Measurements from ENCODE around the gene SMIM44.

DNA sequence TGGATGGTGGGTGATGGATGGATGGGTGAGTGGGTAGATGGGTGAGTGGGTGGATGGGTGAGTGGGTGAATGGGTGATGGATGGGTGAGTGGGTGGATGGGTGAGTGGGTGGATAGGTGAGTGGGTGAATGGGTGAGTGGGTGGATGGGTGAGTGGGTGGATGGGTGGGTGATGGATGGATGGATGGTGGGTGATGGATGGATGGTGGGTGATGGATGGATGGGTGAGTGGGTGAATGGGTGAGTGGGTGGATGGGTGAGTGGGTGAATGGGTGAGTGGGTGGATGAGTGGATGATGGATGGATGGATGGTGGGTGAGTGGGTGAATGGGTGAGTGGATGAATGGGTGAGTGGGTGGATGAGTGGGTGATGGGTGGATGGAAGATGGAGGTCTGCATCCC lies 5.7 kb downstream of the SMIM44 start:
- TF ChIP-seq POLR2A (IDR thresholded peaks at IDR 0.05): no peak
- TF ChIP-seq, protein P1, sequence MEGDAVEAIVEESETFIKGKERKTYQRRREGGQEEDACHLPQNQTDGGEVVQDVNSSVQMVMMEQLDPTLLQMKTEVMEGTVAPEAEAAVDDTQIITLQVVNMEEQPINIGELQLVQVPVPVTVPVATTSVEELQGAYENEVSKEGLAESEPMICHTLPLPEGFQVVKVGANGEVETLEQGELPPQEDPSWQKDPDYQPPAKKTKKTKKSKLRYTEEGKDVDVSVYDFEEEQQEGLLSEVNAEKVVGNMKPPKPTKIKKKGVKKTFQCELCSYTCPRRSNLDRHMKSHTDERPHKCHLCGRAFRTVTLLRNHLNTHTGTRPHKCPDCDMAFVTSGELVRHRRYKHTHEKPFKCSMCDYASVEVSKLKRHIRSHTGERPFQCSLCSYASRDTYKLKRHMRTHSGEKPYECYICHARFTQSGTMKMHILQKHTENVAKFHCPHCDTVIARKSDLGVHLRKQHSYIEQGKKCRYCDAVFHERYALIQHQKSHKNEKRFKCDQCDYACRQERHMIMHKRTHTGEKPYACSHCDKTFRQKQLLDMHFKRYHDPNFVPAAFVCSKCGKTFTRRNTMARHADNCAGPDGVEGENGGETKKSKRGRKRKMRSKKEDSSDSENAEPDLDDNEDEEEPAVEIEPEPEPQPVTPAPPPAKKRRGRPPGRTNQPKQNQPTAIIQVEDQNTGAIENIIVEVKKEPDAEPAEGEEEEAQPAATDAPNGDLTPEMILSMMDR (IDR thresholded peaks at IDR 0.05): no peak
